LHCN-M2 (cell line): Measurements from ENCODE around the gene HSD17B11. TPM values are rescaled to one million over a fixed set of nuclear protein-coding genes. Genes with fewer than 3 reads are reported as not detected.
"Not testable (repeated sequence)": the region's sequence is repeated elsewhere in the genome, so short reads cannot be mapped to it uniquely, and the experiment has no call there.

Source experiments
- DNase-seq: peaks from one replicate; pipeline ENCODE4 v3.0.0-alpha.2; 2012; ENCODE audit warnings: low read depth
- total RNA-seq: library from RNA; depleted of rRNA; stranded (reverse); fragments of >200 nt; gene quantifications from 2 replicates; pipeline ENCODE4 v1.2.3, GENCODE V29; 2014

HSD17B11 gene
- total RNA-seq, 1 experiment from 2014 or later = 32.4 TPM

GRCh38 chr4:87406462-87406861 is 15.5 kb upstream of the HSD17B11 start:
- no peak for DNase-seq

GRCh38 chr4:87405211-87405820 is 14.3 kb upstream of the HSD17B11 start:
- no peak for DNase-seq

DNA sequence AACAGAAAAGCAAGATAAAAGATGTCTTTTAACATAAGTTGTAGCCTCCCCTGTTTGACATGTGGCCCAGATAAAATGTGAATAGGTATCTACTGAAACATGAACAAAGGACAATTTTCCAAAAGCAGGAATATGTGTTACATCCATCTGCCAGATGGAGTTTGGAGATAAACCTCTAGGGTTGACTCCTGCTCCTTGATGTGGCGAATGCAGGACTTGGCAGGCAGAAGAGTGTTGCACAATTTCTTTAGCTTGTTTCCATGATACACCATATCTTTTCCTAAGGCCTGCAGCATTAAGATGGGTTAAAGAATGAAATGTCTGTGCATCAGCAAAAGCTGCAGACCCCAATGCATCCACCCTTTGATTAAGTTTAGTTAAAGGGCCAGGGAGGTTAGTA is 12.7 kb upstream of the HSD17B11 start:
- not testable (repeated sequence) for DNase-seq

DNA sequence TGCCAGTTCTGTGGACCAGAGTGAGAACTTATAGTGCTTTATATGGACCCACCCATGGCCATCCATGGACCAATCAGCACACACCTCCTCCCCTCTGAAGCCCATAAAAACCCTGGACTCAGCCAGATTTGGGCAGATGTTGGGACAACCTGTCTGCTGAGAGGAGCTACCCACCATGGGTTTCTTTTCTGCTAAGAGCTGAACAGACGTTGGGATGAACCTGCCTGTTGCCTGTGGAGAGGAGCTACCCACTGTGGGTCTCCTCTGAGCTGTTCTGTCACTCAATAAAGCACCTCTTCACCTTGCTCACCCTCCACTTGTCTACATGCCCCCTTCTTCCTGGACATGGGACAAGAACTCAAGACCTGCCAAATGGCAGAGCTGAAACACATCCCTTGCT is 9.0 kb upstream of the HSD17B11 start:
- no peak for DNase-seq

DNA sequence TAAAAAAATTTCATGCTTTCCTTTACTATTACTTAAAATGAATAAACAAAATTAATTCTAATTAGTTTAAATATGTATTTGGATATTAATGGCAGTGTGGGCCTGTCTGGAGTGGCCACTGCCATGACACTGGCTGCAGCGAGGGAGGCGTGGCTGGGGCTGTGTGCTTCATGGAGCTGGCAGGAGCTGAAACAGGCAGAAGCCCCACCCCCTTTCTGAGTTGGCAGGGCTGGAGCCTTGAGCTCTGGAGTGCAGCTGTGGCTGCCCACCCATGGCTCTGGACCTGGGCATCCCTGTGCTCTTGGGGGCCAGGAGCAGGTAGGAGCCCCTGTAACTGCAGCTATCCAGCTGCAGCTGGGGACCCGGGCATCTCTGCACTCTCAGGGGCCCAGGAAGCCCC is 8.2 kb upstream of the HSD17B11 start:
- DNase-seq = no peak

DNA sequence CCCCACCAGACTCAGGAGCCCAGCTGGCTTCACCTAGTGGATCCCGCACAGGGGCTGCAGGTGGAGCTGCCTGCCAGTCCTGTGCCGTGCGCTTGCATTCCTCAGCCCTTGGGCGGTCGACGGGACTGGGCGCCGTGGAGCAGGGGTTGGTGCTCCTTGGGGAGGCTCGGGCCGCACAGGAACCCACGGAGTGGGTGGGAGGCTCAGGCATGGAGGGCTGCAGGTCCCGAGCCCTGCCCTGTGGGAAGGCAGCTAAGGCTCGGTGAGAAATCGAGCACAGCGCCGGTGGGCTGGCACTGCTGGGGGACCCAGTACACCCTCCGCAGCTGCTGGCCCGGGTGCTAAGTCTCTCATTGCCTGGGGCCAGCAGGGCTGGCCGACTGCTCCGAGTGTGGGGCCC is 4.9 kb upstream of the HSD17B11 start:
- not testable (repeated sequence) for DNase-seq

- DNase-seq = not testable (repeated sequence)
Measured at GRCh38 chr4:87395073-87395472, 4.1 kb upstream of the HSD17B11 start.

DNA sequence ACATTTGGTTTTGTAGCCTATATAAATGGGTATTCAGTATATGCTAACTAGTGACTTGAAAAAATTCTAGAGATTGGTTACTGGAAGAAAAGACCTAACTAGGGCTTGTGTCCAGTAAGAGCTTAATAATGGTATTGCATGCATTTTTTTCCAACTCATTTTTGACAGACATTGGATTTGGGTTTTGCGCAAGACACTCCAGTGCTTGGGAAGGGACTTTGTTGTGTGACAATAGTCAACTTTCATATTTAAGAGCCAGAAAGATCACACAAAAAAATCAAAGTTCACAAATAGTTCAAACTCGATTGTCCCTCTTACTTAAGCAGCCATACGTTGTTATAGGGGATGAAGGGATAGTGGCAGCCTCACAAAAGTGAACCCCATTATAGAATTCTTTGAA is 1.2 kb upstream of the HSD17B11 start:
- no peak for DNase-seq

DNA sequence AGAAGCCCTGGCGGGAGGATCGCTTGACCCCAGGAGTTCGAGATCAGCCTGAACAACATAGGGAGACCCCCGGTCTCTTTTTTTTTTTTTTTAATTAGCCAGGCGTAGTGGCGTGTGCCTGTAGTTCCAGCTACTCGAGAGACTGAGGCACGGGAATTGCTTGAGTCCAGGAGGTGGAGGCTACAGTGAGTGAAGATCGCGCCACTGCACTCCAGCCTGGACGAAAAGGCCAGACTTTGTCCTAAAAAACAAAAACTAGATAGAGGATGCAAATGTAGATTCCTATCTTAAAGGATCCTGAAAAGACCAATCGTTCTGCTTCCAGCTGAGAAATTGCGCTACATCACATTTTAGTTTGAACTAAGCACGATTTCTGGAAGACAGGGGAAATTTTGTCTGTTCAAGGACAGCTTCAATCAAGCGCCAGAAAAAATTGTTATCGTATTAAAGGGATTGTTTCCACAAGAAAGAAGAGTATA is 627 bp upstream of the HSD17B11 start:
- DNase-seq = no peak

DNA sequence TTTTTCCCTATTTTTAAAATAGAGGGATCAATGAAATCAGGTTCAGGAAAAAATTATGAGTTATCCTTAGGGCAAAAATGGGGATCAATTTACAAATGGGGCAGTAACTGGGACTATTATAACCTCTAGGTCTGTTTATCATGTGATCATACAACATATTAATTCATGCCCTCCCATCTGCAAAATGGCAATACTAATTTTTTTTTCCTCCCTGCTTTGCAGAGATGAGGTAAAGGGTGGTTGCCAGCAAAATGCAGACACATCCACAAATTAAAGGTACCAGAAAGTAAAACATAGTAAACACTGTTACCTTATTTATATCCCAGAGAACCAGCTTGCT is 467 bp downstream of the HSD17B11 start:
- no peak for DNase-seq

DNA sequence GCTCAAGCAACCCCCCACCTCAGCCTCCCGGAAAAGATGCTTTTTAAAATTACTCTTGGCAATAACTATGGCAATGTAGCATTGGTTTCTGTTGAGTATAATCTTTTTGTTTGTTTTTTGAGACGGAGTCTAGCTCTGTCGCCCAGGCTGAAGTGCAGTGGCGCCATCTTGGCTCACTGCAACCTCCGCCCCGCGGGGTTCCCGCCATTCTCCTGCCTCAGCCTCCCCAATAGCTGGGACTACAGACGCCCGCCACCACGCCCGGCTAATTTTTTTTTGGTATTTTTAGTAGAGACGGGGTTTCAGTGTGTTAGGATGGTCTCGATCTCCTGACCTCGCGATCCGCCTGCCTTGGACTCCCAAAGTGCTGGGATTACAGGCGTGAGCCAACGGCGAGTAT is 933 bp downstream of the HSD17B11 start:
- DNase-seq = not testable (repeated sequence)

DNA sequence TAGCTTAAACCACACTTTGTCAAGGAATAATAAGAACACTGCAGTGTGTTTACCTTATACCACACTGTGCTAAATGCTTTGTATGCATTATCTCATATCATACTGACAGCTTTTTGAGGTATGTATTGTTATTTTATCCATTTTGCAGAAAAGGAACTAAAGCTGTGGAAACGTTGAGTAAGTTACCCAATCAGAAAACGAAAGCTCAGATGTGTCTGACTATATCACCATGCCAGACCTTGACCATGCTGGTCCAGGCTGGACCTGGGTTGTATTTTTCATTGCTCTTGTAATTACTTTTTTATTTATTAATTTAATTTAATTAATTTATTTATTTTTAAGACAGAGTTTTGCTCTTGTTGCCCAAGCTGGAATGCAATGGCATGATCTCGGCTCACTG is 2.1 kb downstream of the HSD17B11 start:
- DNase-seq = no peak

- DNase-seq = no peak
Measured at GRCh38 chr4:87387237-87387636, 3.8 kb downstream of the HSD17B11 start.

DNA sequence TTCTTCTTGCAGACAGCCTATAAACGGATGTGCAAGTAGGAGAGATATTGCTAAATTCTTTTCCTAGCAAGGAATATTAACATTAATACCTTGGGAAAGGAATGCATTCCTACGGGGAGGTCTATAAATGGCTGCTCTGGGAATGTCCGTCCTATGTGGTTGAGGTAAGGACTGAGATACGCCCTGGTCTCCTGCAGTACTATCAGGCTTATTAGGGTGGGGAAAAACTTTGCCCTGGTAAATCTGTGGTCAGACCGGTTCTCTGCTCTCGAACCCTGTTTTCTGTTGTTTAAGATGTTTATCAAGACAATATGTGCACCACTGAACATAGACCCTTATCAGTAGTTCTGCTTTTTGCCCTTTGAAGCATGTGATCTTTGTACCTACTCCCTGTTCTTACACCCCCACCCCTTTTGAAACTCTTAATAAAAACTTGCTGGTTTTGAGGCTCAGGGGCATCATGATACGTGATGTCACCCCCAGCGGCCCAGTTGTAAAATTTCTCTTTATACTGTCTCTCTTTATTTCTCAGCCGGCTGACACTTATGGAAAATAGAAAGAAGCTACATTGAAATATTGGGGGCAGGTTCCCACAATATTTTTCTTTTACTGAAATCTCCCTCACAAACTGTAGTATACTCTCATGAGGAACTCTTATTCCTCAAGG is 6.4 kb downstream of the HSD17B11 start:
- not testable (repeated sequence) for DNase-seq

- no peak for DNase-seq
Measured at GRCh38 chr4:87382931-87383330, 8.1 kb downstream of the HSD17B11 start.

- no peak for DNase-seq
Measured at GRCh38 chr4:87382116-87382515, 8.9 kb downstream of the HSD17B11 start.

DNA sequence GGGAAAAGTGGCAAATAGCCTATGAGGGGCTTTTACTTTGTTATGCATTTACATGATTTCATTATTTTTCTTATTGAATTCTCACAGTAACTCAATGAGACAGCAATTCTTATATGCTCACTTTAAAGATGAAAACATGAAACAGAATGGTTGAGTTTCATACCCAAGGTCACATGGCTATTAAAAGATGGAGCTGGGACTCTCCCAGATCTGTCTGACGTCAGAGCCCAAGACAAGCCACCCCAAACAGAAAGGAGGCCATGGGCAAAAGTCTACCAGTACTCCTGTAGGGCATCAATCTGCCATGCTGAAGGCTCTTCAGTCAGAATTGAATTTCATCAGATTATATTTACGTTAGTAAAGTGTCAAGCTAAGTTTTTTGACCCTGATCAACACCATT is 13.2 kb downstream of the HSD17B11 start:
- no peak for DNase-seq

DNA sequence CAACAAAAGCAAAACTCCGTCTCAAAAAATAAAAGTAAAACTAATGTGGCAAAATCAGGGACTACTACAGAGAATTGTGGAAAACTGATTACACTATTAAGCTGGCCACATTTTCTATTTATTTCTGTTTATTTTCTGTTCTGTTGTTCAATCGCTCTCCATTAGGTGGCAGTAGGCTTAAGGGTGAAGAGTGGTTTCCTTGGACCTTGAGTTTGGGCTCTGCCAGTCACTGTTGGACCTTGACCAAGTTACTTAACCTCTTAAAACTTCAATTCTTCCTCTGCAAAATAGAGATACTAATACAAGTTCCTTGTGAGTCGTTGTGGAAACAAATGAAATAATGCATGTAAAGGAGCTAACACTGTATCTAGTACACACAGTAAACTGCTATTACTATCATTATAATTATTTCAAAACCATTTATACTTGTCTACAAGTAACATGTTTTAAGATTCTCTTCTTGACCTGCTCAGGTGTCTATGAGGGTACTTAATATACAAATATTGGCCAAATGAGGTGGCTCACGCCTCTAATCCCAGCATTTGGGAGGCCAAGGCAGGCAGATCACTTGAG is 15.2 kb downstream of the HSD17B11 start:
- DNase-seq = peak; percentile 69

DNA sequence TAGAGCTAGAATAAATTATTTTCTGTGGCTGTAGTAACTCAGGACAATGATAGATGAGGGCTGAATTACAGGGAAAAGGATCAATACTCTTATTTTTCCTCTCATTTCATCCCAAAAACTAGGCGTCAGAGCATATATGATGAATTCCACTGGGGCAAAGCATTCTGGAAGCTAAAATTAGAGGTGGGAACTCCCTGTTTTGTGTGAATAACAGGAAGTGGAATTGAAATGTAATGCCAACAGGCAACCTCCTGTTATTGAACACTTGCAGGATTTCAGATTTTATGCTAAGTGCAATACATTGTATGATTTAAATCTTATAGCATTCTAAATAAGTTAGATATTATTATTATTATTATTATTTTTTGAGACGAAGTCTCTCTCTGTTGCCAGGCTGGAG is 20.9 kb downstream of the HSD17B11 start:
- DNase-seq = no peak

DNA sequence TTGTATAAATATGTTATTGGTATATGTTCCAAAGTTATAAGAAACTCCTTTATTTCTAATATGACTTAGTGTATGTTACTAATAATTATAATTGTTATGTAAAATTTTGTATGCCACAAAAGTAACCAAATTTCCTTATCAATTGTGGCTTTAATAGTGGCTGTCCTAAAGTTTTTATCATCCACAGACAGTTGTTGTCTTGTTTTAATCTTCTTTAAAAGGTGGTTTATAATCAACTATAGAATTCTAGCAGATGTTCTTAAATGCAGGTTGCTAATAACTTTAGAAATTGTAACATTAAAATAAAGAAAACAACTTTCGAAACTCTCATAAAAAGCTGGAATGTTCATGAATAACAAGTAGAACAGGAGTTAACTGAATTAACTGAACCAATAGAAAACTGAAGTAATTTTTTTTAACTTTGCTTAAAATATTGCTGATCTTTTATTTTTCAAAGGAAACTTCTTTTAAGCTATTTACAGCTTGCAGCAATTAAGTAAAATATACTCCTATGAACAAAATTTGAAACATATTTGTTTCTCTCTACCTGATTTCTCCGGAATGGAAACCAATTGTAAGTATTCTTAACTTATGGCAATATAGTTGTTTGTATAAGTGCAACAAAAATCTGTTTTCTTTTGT is 24.3 kb downstream of the HSD17B11 start:
- no peak for DNase-seq

DNA sequence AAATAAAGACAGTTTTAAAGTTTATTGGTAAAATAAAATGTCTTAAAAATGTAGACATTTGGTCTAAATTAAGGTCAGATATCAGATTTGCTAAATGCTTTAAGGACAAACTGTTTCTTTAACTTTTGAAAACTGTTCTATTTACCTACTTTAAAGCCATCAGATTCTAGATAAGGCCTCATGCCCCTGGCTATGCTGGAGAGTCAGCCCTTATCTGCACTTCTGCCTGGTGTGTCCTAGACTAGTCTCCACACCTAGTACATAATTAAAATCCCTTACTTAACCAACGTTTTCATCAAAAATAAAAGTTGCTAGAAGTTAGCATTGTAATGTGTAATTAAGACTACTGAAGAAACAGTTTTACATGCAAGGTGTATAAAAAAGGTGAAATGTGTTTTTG is 25.6 kb downstream of the HSD17B11 start:
- DNase-seq = no peak

DNA sequence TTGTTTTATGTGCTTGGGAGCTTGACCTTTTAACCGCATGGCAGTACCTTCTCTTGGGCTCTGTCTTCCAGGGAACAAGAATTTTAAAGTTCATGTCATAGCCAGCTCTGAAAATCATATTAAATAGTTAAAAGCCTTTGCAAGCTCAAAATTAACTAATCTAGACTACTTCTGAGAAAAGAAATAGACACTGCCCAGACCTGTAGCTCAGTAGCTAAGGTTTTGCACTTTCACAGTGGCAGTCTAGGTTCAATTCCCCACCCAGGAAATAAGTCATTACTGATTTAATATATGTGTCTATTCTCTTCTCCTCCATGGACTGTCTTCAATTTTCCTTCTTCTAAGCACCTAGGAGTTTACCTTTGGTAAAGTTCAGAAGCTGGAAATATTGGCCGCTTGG is 27.4 kb downstream of the HSD17B11 start:
- no peak for DNase-seq
